Osteocyte (in vitro differentiated cells): ENCODE data around the gene FBXO44. TPM values are rescaled to one million over a fixed set of nuclear protein-coding genes. Genes with fewer than 3 reads are reported as not detected.

Experiments used
- DNase-seq: peaks from one replicate; pipeline ENCODE4 v3.0.0; 2021; ENCODE audit warnings: mixed read lengths; ENCODE audit not compliant: unreplicated experiment; ENCODE audit errors: extremely low spot score
- H3K27ac Mint-ChIP-seq: one replicate; pipeline ENCODE4 v1.8.0; 2021; ENCODE audit warnings: mild to moderate bottlenecking, mixed read lengths; ENCODE audit not compliant: unreplicated experiment
- H3K27me3 Mint-ChIP-seq: one replicate; pipeline ENCODE4 v1.8.0; 2021; ENCODE audit warnings: mixed read lengths; ENCODE audit not compliant: unreplicated experiment
- H3K36me3 Mint-ChIP-seq: one replicate; pipeline ENCODE4 v1.8.0; 2021; ENCODE audit warnings: mixed read lengths; ENCODE audit not compliant: unreplicated experiment
- H3K4me1 Mint-ChIP-seq: one replicate; pipeline ENCODE4 v1.8.0; 2021; ENCODE audit warnings: mixed read lengths; ENCODE audit not compliant: unreplicated experiment
- H3K4me3 Mint-ChIP-seq: one replicate; pipeline ENCODE4 v1.8.0; 2021; ENCODE audit warnings: mild to moderate bottlenecking, moderate library complexity, mixed read lengths; ENCODE audit not compliant: unreplicated experiment
- H3K9me3 Mint-ChIP-seq: one replicate; pipeline ENCODE4 v1.8.0; 2021; ENCODE audit warnings: mixed read lengths; ENCODE audit not compliant: unreplicated experiment
- CTCF ChIP-seq: fragments of 200-600 bp; sonication (generic); IDR thresholded peaks from 2 replicates; pipeline ENCODE4 v1.5.0; 2021; ENCODE audit warnings: antibody characterized with exemption, mild to moderate bottlenecking, moderate library complexity
- total RNA-seq: library from RNA; stranded (reverse); gene quantifications from 2 replicates; pipeline ENCODE4 v1.2.1, GENCODE V29; 2021

Gene FBXO44
- total RNA-seq, 1 donor from 2014 or later: 27.7 TPM

DNA sequence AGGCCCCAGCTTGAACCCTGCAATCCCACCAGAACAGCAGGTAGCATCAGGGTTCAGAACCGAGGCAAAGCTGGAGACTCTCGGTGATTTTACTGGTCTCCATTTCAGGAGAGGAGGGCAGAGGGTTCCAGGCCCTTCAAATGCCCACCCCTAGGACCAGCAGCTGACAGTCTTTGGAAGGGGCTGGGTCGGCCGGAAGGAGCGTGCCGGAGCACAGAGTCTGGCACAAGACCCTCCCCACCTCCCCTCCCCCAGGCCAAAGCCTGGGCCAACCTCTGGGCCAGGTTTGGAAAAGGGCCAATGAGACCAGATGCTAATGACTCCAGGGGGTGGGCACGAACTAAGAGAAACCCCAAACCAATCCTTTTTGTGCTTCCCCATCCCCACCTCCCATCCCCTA, 7.3 kb upstream of the FBXO44 start:
- Mint-ChIP-seq H3K36me3 (no peaks in the 10 kb centered on the region), H3K4me1 (peaks cover 12% of the 10 kb centered on the region), H3K27me3 (peaks cover 6% of the 10 kb centered on the region), H3K9me3 (no peaks in the 10 kb centered on the region), H3K4me3 (no peak overlapping the region), H3K27ac (no peak overlapping the region)
- no peak for TF ChIP-seq CTCF
- DNase-seq: no peak

DNA sequence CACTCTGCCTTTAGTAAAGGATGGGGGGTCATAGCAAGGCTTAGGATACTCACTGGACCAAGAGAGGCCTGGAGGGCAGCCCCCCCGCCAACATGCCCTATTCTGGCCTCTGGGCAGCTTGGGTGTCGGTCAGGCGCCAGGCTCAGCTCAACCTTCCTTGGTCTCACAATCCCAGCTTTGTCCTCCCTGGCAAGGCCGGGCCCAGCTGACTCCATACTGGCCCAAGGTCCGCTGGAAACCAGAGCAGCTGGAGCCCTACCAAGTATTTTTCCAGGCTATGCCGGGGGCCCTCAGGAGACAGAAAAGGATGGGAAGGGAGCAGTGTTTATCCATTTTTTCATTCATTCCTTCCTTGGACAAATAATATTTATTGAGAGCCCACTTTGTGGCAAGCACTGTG, 6.6 kb upstream of the FBXO44 start:
- no peaks in the 10 kb centered on the region for H3K9me3 Mint-ChIP-seq
- no peak for DNase-seq
- H3K36me3 Mint-ChIP-seq: no peaks in the 10 kb centered on the region
- no peak for TF ChIP-seq CTCF
- H3K4me1 Mint-ChIP-seq: peaks cover 12% of the 10 kb centered on the region
- H3K27me3 Mint-ChIP-seq: peaks cover 6% of the 10 kb centered on the region
- H3K27ac Mint-ChIP-seq: no peak overlapping the region
- H3K4me3 Mint-ChIP-seq: no peak overlapping the region

DNA sequence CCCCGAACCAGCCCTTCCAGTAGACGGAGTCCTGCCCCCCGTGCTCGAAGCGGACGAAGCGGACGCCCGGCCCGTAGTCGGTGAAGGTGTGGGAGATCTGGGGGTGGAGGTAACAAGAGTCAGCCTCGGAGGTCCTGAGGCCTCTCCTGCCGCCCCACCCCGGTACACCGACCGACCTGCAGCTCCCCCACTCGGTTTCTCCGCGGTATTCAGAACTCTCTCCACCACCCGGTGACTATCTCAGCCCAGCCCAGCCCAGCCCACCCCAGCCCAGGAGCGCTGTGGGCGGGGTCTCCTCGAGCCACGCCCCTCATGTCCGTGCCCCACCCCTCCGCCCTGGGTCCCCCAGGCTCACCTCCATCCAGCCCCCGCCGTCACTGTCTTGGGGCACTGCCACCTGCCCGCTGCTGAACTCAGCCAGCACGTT, 5.9 kb upstream of the FBXO44 start:
- Mint-ChIP-seq H3K36me3 (no peaks in the 10 kb centered on the region), H3K4me3 (no peak overlapping the region), H3K4me1 (peaks cover 12% of the 10 kb centered on the region), H3K9me3 (no peaks in the 10 kb centered on the region), H3K27me3 (peaks cover 6% of the 10 kb centered on the region), H3K27ac (no peak overlapping the region)
- no peak for DNase-seq
- TF ChIP-seq CTCF: no peak

DNA sequence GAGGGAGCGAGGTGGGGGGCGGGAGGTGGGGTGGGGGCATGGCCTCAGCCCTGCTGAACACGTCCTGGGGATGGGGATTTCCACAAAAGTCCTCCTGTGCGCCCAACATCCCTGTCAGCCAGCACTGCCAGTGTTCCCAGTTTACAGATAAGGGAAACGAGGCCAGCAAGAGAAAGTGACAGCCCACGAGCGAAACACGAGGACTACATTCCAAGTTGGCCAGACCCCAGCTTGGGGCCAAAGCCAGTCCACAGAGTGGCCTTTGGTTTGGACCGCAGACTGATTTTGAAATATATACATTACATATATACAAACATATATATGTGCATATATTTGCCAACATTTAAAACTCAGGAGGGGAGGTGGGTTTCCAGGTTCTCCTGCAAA, 5.4 kb upstream of the FBXO44 start:
- no peak for DNase-seq
- H3K36me3 Mint-ChIP-seq: no peaks in the 10 kb centered on the region
- no peak for TF ChIP-seq CTCF
- peaks cover 6% of the 10 kb centered on the region for H3K27me3 Mint-ChIP-seq
- no peaks in the 10 kb centered on the region for H3K9me3 Mint-ChIP-seq
- H3K27ac Mint-ChIP-seq: no peak overlapping the region
- H3K4me3 Mint-ChIP-seq: no peak overlapping the region
- H3K4me1 Mint-ChIP-seq: peaks cover 12% of the 10 kb centered on the region

GRCh38 chr1:11649624-11650330, 4.9 kb upstream of the FBXO44 start:
- Mint-ChIP-seq H3K27ac (no peak overlapping the region), H3K9me3 (no peaks in the 10 kb centered on the region), H3K4me1 (peaks cover 12% of the 10 kb centered on the region), H3K4me3 (no peak overlapping the region), H3K27me3 (peaks cover 6% of the 10 kb centered on the region), H3K36me3 (no peaks in the 10 kb centered on the region)
- no peak for TF ChIP-seq CTCF
- no peak for DNase-seq
